Measurements from ENCODE around the gene KRTAP5-3. TPM values are rescaled to one million over a fixed set of nuclear protein-coding genes. Genes with fewer than 3 reads are reported as not detected.

Gene KRTAP5-3
- total and polyA plus RNA-seq, 2 of the 13 experiments (the other 11 are each of a cell fraction or from before 2014, with no cell fraction given), result not detected

GRCh38 chr11:1623716-1624115 lies 15.5 kb upstream of the KRTAP5-3 start:
- no peak overlapping the region for H3K4me2 ChIP-seq (ENCODE audit: low read depth, low read length)
- no peak for DNase-seq (ENCODE audit: low spot score)
- H3K79me2 ChIP-seq (ENCODE audit: insufficient read depth, low read length), result no peaks in the 10 kb centered on the region
- no peak overlapping the region for H3K4me3 ChIP-seq (replicated peaks in 1 of 3; ENCODE audit: insufficient read depth in 1 of 3, low read depth in 2 of 3, low read length in 3 of 3)
- POLR2A ChIA-PET, result no interaction called here
- no peak for FAIRE-seq
- H3K36me3 ChIP-seq (replicated peaks in 1 of 2; ENCODE audit: control insufficient read depth in 1 of 2, insufficient read depth in 2 of 2, low read length in 2 of 2), result no peaks in the 10 kb centered on the region
- H3K9me3 ChIP-seq (ENCODE audit: low read length), result no peaks in the 10 kb centered on the region
- H3K27me3 ChIP-seq (ENCODE audit: control insufficient read depth in 1 of 2, insufficient read depth in 2 of 2, low read length in 2 of 2), result peaks cover 10 to 45% of the 10 kb centered on the region in 2 experiments
- no peak overlapping the region for H3K27ac ChIP-seq (ENCODE audit: extremely low read length, insufficient read depth, low read length)
- ATAC-seq, result no peak
- no peak overlapping the region for H2AFZ ChIP-seq (ENCODE audit: low read length)
- 18% methylated on average over 5 of the region's 9 CpGs for WGBS (ENCODE audit: low lambda C conversion rate)
- intact Hi-C loops (cut with micrococcal nuclease; ENCODE audit: unreplicated experiment), result no loop called here
- BruUV-seq (replicated peaks), result no TSS peak
- no peaks in the 10 kb centered on the region for H3K4me1 ChIP-seq (ENCODE audit: insufficient read depth, low read length)
- H4K20me1 ChIP-seq (ENCODE audit: insufficient read depth, low read length), result no peaks in the 10 kb centered on the region
- no peak overlapping the region for H3K9ac ChIP-seq (ENCODE audit: insufficient read depth, low read depth, low read length)
- CTCF ChIA-PET (ENCODE audit: low intra/inter-chr PET ratio, low total read pairs), result no interaction called here
- in situ Hi-C loops (cut with HindIII; ENCODE audit: extremely low pct_ligation_motif_present, low pct_unique_long_range_greater_than_20kb), result no loop called here
- TF ChIP-seq MIXL1 (CRISPR knock-in tag; IDR thresholded peaks at IDR 0.05) (no peak), HOXA7 (CRISPR knock-in tag; IDR thresholded peaks at IDR 0.05) (no peak), MXD1 (CRISPR knock-in tag; IDR thresholded peaks at IDR 0.05) (no peak), SAFB2 (CRISPR knock-in tag; IDR thresholded peaks at IDR 0.05; ENCODE audit: borderline replicate concordance, low read depth) (no peak), PCBP1 (IDR thresholded peaks at IDR 0.05; ENCODE audit: borderline replicate concordance, low read depth, low read length) (no peak), USF2 (IDR thresholded peaks at IDR 0.05; ENCODE audit: low read depth, low read length) (no peak), USF2 (CRISPR knock-in tag; IDR thresholded peaks at IDR 0.05; ENCODE audit: borderline replicate concordance) (no peak), RERE (CRISPR knock-in tag; IDR thresholded peaks at IDR 0.05; ENCODE audit: low read depth) (no peak), SP2 (CRISPR knock-in tag; IDR thresholded peaks at IDR 0.05) (no peak), JUND (CRISPR knock-in tag; IDR thresholded peaks at IDR 0.05) (no peak), ZNF512 (CRISPR knock-in tag; IDR thresholded peaks at IDR 0.05) (no peak), MZF1 (CRISPR knock-in tag; IDR thresholded peaks at IDR 0.05; ENCODE audit: borderline replicate concordance) (no peak), SNAPC5 (CRISPR knock-in tag; IDR thresholded peaks at IDR 0.05; ENCODE audit: borderline replicate concordance) (no peak), RFXAP (CRISPR knock-in tag; IDR thresholded peaks at IDR 0.05; ENCODE audit: borderline replicate concordance) (no peak), ZNF432 (CRISPR knock-in tag; IDR thresholded peaks at IDR 0.05; ENCODE audit: borderline replicate concordance) (no peak)
